GM18520 (cell line): ENCODE measurements around the gene ZNF740.

Source experiments
- ATAC-seq: cut with Tn5 transposase; IDR thresholded peaks from one replicate; pipeline ENCODE4 v1.9.1; 2021; ENCODE audit not compliant: unreplicated experiment

The ZNF740 gene

DNA sequence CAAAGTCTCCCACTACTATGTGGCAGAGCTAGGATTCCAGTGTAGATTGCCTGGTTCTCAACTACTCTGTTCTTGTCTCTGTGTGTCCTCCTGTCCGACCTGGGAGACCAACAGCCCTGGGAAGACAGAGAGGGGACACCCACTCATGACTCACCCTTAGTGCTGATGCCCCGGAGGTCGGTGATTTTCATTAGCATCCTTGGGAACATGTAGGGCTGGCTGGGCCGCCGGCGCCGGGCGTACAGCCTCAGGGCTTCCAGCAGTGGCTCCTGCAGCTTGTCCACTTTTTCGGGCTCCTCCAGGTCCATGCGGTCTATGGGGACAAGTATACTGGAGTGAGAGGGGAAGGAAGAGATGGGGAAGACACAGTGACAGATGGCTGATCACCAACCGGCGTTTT lies 32.4 kb downstream of the ZNF740 start:
- ATAC-seq = no peak

DNA sequence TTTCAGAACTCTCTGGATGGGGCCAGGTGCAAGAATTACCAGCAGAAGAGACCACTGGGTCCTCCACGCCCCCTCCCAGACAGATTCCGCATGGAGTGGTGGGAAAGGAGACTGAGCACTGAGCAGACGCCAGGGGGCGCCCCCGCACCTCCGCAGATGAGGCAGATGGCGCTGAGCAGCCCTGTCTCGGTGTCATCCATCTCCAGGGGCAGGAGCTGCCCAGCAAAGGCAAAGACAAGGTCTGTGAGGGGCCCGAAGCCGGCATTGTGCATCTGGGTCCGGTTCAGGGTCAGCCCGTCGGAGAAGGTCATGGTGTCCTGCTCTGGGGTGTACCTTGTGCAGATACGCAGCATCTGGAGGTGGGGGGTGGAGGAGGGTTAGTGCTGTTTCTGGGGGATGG lies 32.8 kb downstream of the ZNF740 start:
- no peak for ATAC-seq

GRCh38 chr12:53214221-53214620 lies 33.7 kb downstream of the ZNF740 start:
- no peak for ATAC-seq

GRCh38 chr12:53214687-53215455 lies 34.3 kb downstream of the ZNF740 start:
- no peak for ATAC-seq

DNA sequence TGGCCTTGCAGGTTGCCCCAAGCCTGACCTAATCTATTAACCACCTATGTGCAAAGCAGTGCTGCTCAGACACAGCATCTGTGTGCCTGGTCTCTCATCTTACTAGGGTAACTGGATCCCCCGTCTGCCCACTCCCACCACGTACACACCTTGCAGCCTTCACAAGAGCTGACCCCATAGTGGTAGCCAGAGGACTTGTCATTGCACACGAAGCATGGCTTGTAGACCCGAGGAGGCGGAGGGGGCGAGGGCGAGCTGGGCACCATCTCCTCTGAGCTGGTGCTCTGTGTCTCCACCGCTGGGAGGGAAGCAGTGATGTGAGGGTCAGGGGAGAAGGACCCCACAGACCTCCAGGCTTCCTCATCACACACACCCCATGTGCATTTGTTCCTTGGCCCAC lies 35.0 kb downstream of the ZNF740 start:
- no peak for ATAC-seq

- no peak for ATAC-seq
These were observed 36.8 kb downstream of the ZNF740 start for GRCh38 chr12:53217051-53217930.

- no peak for ATAC-seq
These were observed 37.4 kb downstream of the ZNF740 start for GRCh38 chr12:53217931-53218307.

GRCh38 chr12:53218551-53219291 lies 38.2 kb downstream of the ZNF740 start:
- no peak for ATAC-seq

DNA sequence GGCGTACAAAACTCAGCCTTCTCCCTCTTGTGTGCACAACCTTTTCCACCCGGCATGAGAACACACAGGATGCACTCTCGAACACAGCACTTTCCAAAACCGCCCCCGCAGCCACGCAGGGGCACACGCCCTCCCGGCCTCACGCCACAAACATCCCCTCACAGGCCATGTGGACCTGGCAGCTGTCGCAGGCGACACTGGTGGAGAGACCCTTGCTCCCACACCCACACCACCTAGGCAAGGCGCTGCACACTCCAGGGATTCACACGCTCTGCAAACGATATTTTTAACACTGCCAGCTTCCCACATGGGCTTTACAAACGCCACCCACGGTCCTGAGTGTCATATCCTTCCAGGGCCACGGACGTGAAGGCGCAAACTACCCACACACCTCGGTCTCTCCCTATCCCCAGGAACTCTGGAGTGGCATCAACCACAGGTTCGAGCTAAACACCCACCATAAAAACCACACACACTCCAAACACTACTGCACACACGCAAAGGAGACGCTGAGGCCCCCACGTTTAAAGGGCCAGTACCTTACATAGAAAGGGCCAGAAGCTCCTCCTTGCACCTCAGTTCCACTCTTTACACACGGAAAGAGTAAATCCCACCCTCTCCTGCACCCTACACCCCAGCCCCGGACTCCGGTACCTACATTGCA lies 38.9 kb downstream of the ZNF740 start:
- no peak for ATAC-seq

GRCh38 chr12:53219956-53220693 lies 39.6 kb downstream of the ZNF740 start:
- ATAC-seq = peak; percentile 16

- ATAC-seq = peak; percentile 39
These were observed 40.2 kb downstream of the ZNF740 start for GRCh38 chr12:53220694-53221202.

GRCh38 chr12:53221203-53222080 lies 40.9 kb downstream of the ZNF740 start:
- ATAC-seq = peak; percentile 30

DNA sequence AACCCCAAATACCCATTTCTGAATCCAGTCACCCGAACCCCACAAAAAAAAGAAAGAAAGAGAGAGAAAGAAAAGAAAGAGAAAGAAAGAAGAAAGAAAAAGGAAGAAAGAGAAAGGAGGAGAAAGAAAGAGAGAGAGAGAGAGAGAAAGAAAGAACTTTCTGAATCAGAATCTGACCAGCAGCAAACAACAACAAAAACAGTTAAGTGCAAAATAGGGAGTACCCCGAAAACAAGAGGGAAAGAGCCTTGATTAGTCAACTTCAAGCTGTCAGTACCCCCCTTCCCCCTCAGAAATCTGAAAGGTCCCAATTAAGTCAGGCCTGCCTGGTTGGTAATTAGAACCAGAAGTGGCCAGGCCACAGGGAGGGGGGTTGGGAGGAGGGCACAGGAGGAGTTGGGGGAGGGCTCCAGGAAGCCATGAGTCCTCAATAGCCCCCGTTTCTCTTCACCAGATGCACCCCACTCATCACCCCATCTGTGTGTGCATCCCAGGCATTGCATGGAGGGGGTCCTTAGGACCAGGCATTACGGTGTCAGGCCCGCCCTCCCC lies 41.7 kb downstream of the ZNF740 start:
- no peak for ATAC-seq

DNA sequence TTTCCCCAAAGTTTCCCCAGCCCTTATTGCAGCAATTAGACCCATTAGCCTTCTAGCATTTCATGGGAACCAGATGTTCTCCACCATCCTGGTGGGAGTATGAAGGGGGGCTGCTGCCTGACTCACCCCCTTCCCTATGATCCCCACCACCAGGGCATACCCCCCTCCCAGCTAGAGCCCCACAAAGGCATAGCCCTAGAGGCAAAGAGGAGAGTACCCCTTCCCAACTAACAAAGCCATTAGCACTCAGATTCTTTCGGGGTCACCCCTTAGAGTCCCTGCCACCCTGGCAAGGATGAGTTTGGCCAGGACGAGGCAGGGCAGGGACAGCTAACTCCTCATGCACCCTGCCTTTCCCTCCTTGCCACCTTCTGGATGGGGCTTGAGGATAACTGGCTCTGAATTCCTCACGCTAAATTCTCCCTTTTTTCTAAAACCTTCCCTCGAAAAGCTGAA lies 42.3 kb downstream of the ZNF740 start:
- no peak for ATAC-seq

GRCh38 chr12:53223389-53224060 lies 43.0 kb downstream of the ZNF740 start:
- no peak for ATAC-seq

DNA sequence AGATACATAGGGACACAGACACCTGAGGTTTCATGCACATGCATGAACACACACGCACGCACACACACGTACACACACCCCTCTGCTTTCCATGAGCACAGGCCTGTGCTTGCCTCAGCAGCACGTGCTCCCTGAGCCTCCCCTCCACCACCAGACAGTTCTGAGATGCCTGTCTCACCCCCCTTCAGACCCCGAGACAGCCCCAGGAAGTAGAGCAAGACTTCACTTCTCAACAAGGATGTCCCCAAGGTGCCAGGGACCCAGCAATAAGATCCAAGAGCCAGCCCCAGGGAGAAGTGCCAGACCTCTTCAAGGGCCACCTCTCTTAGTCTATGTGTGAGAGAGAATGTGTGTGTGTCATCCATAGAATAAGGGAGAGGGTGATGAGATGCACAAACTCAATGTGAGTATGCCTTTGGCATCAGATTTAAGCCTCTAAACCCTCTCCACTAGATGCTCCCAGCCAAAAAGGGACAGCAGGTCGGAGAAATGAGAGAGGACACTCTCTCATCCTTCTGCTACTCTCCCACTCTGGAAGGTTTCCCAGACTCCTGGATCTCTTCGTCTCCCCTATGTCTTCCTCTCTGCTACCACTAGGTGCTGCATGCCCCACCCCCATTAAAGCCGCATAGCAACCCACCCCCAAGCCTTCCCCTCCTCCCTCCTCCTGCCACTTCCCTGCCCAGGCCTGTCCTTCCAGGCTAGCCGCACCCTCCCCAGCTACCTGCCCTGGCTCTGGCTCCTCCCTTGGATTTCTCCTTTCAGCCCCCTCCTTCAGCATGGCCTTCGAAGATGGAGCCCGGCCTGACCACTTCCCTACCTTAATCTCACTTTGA lies 43.8 kb downstream of the ZNF740 start:
- no peak for ATAC-seq

- no peak for ATAC-seq
These were observed 44.5 kb downstream of the ZNF740 start for GRCh38 chr12:53224897-53225634.
